GM12891 (cell line): Measurements from ENCODE around the gene ATPAF2.

Source experiments
- POLR2A ChIP-seq: IDR thresholded peaks from 2 replicates; pipeline ENCODE4 v1.6.1; 2011; ENCODE audit warnings: low read depth, low read length, control low read depth
- POLR2AphosphoS5 ChIP-seq: IDR thresholded peaks from 2 replicates; pipeline ENCODE4 v1.6.1; 2011; ENCODE audit warnings: low read depth, low read length, control low read depth
- POU2F2 ChIP-seq: IDR thresholded peaks from 2 replicates; pipeline ENCODE4 v1.6.1; 2011; ENCODE audit warnings: low read depth, mild to moderate bottlenecking, control low read depth, low read length, moderate library complexity
- SPI1 ChIP-seq: IDR thresholded peaks from 2 replicates; pipeline ENCODE4 v1.6.1; 2011; ENCODE audit warnings: low read depth, low read length, control low read depth
- TAF1 ChIP-seq: IDR thresholded peaks from 2 replicates; pipeline ENCODE4 v1.6.1; 2011; ENCODE audit warnings: low read depth, low read length, control low read depth

DNA sequence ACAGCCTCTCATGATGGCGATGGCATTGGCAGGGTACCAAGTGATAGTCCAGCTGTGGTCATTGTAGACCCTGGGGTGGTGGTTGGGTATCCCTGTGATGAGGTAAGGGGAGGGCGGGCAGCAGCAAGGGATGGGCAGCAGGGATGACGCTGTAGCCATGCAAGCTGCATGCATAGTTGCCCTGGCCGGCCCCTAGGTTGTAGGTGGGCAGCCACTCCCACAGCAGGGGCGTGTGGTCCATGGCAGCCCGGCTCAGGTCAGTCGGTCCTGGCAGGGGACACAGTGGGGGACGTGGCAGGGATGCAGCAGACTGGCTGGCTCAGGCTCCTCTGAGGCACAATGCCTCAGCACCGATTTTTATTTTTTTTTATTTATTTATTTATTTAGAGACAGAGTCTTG, 57.6 kb downstream of the ATPAF2 start:
- TF ChIP-seq POLR2A (no peak), POLR2AphosphoS5 (no peak), SPI1 (no peak), TAF1 (no peak), POU2F2 (no peak)
